PFSK-1 (cell line): ENCODE measurements around the gene SPTBN4.

Experiments used
- FOXP2 ChIP-seq: optimal IDR thresholded peaks from 2 replicates; pipeline ENCODE3; 2011; ENCODE audit warnings: borderline replicate concordance, control low read depth, inconsistent platforms; ENCODE audit not compliant: insufficient read depth; ENCODE audit errors: extremely low read length, extremely low read depth
- POLR2AphosphoS5 ChIP-seq: IDR thresholded peaks from 2 replicates; pipeline ENCODE4 v1.6.1; 2012; ENCODE audit warnings: low read depth, mild to moderate bottlenecking, control low read depth, low read length, moderate library complexity
- REST ChIP-seq, 2 experiments: IDR thresholded peaks; 2 replicates each; pipeline versions ENCODE4 v1.6.1 to v1.8.0; 2011 to 2012; ENCODE audit warnings: low read depth in 2 of 2, low read length in 2 of 2, control low read depth in 1 of 2, inconsistent platforms in 1 of 2, mild to moderate bottlenecking in 1 of 2, moderate library complexity in 1 of 2; ENCODE audit not compliant: insufficient read depth in 1 of 2
- SIN3A ChIP-seq: IDR thresholded peaks from 2 replicates; pipeline ENCODE4 v1.6.1; 2012; ENCODE audit warnings: mild to moderate bottlenecking, low read length, moderate library complexity, borderline replicate concordance; ENCODE audit not compliant: insufficient read depth
- TAF1 ChIP-seq: IDR thresholded peaks from 2 replicates; pipeline ENCODE4 v1.6.1; 2012; ENCODE audit warnings: low read length, control low read depth, borderline replicate concordance; ENCODE audit not compliant: insufficient read depth

The SPTBN4 gene

GRCh38 chr19:40446263-40446784 is 20.5 kb upstream of the SPTBN4 start:
- no peak for TF ChIP-seq SIN3A
- TF ChIP-seq POLR2AphosphoS5: no peak
- no peak for TF ChIP-seq REST (IDR thresholded peaks at IDR 0.05; ENCODE audit: insufficient read depth in 1 of 2, low read depth in 2 of 2, low read length in 2 of 2)

GRCh38 chr19:40449506-40449905 is 17.3 kb upstream of the SPTBN4 start:
- no peak for TF ChIP-seq POLR2AphosphoS5
- no peak for TF ChIP-seq TAF1
- TF ChIP-seq FOXP2: no peak
- no peak for TF ChIP-seq SIN3A
- no peak for TF ChIP-seq REST (IDR thresholded peaks at IDR 0.05; ENCODE audit: insufficient read depth in 1 of 2, low read depth in 2 of 2, low read length in 2 of 2)

GRCh38 chr19:40450664-40451063 is 16.1 kb upstream of the SPTBN4 start:
- TF ChIP-seq POLR2AphosphoS5 (no peak), REST (IDR thresholded peaks at IDR 0.05; ENCODE audit: insufficient read depth in 1 of 2, low read depth in 2 of 2, low read length in 2 of 2) (no peak), SIN3A (no peak), TAF1 (no peak), FOXP2 (no peak)

GRCh38 chr19:40452016-40452415 is 14.8 kb upstream of the SPTBN4 start:
- TF ChIP-seq POLR2AphosphoS5: no peak
- TF ChIP-seq TAF1: no peak
- TF ChIP-seq REST (IDR thresholded peaks at IDR 0.05; ENCODE audit: insufficient read depth in 1 of 2, low read depth in 2 of 2, low read length in 2 of 2): no peak
- TF ChIP-seq FOXP2: no peak
- TF ChIP-seq SIN3A: no peak

GRCh38 chr19:40453151-40453735 is 13.6 kb upstream of the SPTBN4 start:
- no peak for TF ChIP-seq TAF1
- no peak for TF ChIP-seq POLR2AphosphoS5
